ENCODE measurements around the gene PEX11A. TPM values are rescaled to one million over a fixed set of nuclear protein-coding genes. Genes with fewer than 3 reads are reported as not detected.

The PEX11A gene
- total and polyA plus RNA-seq, 8 donors = 4.4 to 10.1 (median 5.2) TPM

DNA sequence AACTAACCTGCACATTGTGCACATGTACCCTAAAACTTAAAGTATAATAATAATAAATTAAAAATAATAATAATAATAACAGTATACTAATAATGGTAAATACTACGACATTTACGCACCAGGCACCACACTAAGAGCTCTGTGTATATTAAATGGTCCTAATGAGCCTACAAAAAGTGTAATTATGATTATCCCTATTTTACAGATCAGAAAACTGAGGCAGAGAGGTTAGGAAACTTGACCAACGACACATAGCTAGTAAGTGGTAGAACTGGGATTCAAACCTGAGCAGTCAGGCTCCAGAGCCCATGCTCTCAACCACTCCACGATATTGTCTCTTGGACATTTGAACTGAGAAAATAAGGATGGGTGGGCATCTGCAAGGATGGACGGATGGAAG, 50.3 kb downstream of the PEX11A start:
- no peak for FAIRE-seq
- WGBS, 2 donors = 92 to 96% methylated on average over 5 of the region's 5 CpGs
- no peaks in the 10 kb centered on the region for H3K36me3 ChIP-seq

DNA sequence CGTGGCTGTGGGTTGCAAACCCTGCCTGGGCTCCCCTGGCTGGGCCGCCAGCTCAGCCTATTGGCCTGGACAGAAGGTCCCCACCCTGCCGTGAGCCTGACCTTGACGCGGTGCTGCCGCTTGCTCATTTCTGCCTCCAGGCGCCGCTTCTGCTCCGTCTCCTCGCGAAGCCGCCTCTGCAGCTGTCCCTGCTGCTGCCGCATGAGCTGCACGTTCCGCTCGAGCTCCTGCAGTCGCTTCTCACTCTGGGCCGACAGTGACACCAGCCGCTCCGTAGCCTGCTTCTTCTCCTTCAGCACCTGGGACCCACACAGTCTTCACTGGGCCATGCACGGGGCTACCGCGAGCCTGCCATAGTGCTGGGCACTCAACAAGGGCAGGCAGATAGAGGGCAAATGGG, 57.0 kb downstream of the PEX11A start:
- ATAC-seq (no peak), DNase-seq (no peak), FAIRE-seq (no peak)
- intact Hi-C loops (cut with DNase I) = no loop called here
- no peak overlapping the region for H3K4me3 ChIP-seq
- no peaks in the 10 kb centered on the region for H3K36me3 ChIP-seq
- H3K27ac ChIP-seq = no peak overlapping the region
- no peaks in the 10 kb centered on the region for H3K9me3 ChIP-seq
- TF ChIP-seq, protein P1, sequence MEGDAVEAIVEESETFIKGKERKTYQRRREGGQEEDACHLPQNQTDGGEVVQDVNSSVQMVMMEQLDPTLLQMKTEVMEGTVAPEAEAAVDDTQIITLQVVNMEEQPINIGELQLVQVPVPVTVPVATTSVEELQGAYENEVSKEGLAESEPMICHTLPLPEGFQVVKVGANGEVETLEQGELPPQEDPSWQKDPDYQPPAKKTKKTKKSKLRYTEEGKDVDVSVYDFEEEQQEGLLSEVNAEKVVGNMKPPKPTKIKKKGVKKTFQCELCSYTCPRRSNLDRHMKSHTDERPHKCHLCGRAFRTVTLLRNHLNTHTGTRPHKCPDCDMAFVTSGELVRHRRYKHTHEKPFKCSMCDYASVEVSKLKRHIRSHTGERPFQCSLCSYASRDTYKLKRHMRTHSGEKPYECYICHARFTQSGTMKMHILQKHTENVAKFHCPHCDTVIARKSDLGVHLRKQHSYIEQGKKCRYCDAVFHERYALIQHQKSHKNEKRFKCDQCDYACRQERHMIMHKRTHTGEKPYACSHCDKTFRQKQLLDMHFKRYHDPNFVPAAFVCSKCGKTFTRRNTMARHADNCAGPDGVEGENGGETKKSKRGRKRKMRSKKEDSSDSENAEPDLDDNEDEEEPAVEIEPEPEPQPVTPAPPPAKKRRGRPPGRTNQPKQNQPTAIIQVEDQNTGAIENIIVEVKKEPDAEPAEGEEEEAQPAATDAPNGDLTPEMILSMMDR (IDR thresholded peaks at IDR 0.05) = no peak
- H3K4me1 ChIP-seq = no peaks in the 10 kb centered on the region
- 93 to 95% methylated on average over 23 of the region's 23 CpGs for WGBS, 2 donors
- no peaks in the 10 kb centered on the region for H3K27me3 ChIP-seq

More for the DNA sequence above, 50.3 kb downstream of the PEX11A start:
- Histone ChIP-seq H3K9me3 (no peaks in the 10 kb centered on the region), H3K27me3 (no peaks in the 10 kb centered on the region), H3K4me3 (no peak overlapping the region), H3K27ac (no peak overlapping the region), H3K4me1 (no peaks in the 10 kb centered on the region)
- intact Hi-C loops (cut with DNase I) = no loop called here
- TF ChIP-seq, protein P1 (IDR thresholded peaks at IDR 0.05) = no peak
- no peak for ATAC-seq
- no peak for DNase-seq

DNA sequence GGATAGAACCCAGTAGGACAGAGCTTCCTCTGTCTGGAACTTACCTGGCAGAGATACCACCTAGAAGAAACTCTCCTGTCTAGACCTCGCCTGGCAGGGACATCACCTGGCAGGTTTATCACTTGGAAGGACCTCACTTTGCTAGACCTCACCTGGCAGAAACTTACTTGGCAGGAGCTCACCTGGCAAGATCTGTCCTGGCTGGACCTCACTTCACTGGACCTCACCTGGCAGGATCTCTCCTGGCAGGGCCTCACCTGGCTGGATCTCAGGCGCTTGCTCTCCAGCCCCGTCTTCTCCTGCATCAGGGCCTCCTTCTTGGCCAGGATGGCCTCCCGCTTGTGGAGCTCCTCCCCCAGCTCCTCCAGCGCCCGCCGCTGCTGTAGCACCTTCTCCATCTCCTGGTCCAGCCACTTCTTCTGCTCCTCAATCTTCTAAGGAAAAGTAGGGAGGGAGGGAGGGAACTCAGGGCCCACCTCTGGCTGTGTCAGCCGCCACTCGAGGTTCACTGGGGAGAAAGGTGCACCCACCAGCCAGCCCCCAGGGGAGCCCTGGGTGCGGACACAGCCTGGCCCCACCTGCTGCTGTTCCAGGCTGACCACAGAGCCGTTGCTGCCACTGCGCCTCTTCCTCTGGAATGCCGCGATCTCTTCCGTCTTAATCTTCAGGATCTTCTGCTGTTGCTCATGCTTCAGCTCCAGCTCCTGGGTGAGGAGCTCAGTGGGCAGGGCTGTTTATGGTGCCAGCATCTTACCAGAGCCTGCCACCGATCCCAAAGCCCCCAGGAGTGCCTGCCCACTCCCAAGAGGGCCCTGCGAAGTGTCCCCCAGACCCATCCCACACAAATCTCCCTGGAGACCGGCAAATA, 57.8 kb downstream of the PEX11A start:
- DNase-seq (no peak), ATAC-seq (no peak), FAIRE-seq (no peak)
- no peaks in the 10 kb centered on the region for H3K9me3 ChIP-seq
- 86 to 88% methylated on average over 18 of the region's 18 CpGs for WGBS, 2 donors
- no peaks in the 10 kb centered on the region for H3K27me3 ChIP-seq
- TF ChIP-seq, protein P1 (IDR thresholded peaks at IDR 0.05) = no peak
- no peak overlapping the region for H3K4me3 ChIP-seq
- H3K36me3 ChIP-seq = no peaks in the 10 kb centered on the region
- intact Hi-C loops (cut with DNase I) = no loop called here
- H3K27ac ChIP-seq = no peak overlapping the region
- H3K4me1 ChIP-seq = no peaks in the 10 kb centered on the region

DNA sequence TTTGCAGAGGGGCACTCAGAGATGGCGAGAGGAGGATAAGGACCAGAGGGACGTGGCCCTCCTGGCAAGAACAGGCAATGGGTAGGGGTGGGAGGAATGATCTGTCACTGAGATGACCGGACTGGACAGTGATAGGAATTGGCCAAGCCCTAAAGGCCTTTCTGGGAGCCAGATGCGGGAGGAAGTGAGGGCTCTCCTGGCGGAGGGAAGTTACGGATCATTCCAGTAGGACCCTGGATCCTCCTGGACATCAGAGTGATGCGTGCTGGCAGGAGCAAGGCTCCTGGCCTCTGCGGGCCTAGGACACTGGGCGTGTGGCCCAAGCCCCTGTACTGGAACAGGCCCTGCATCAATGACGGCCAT, 58.7 kb downstream of the PEX11A start:
- ATAC-seq (no peak), FAIRE-seq (no peak), DNase-seq (no peak)
- Histone ChIP-seq H3K36me3 (no peaks in the 10 kb centered on the region), H3K4me3 (no peak overlapping the region), H3K27me3 (no peaks in the 10 kb centered on the region), H3K4me1 (no peaks in the 10 kb centered on the region), H3K27ac (no peak overlapping the region), H3K9me3 (no peaks in the 10 kb centered on the region)
- 82 to 86% methylated on average over 10 of the region's 10 CpGs for WGBS, 2 donors
- intact Hi-C loops (cut with DNase I) = no loop called here
- TF ChIP-seq, protein P1 (IDR thresholded peaks at IDR 0.05) = no peak

Other genes with a start within 250 kb of the PEX11A start
- under 1 TPM; 0.12 to 0.92 (median 0.78) TPM for gene RHCG, start 194.2 kb downstream of the PEX11A start, total RNA-seq
- under 1 TPM; 0.57 to 0.68 TPM for gene RHCG, start 194.2 kb downstream of the PEX11A start, polyA plus RNA-seq
- gene TICRR, start 115.3 kb downstream of the PEX11A start, total RNA-seq = under 1 TPM in 4 of 6 donors, not detected in 2; 0.03 to 0.18 (median 0.14) TPM
- gene TICRR, start 115.3 kb downstream of the PEX11A start, polyA plus RNA-seq = under 1 TPM in 1 of 2 donors, not detected in 1; 0.04 TPM
- gene KIF7, start 35.3 kb downstream of the PEX11A start, total RNA-seq = 1 to 10 TPM in 1 of 6 donors, under 1 TPM in 5; 0.43 to 1.5 (median 0.63) TPM
- 1 to 10 TPM in 1 of 2 donors, under 1 TPM in 1; 0.66 to 1.3 TPM for gene KIF7, start 35.3 kb downstream of the PEX11A start, polyA plus RNA-seq
- 10 to 100 TPM in 1 of 6 donors, 1 to 10 TPM in 2, under 1 TPM in 3; 0.47 to 21.2 (median 1.6) TPM for gene PLIN1, start 11.4 kb downstream of the PEX11A start, total RNA-seq
- 10 to 100 TPM in 1 of 2 donors, 1 to 10 TPM in 1; 4.1 to 19.0 TPM for gene PLIN1, start 11.4 kb downstream of the PEX11A start, polyA plus RNA-seq
- gene WDR93, start 57 bp upstream of the PEX11A start, total RNA-seq = under 1 TPM in 5 of 6 donors, not detected in 1; 0.09 to 0.31 (median 0.15) TPM
- gene WDR93, start 57 bp upstream of the PEX11A start, polyA plus RNA-seq = under 1 TPM; 0.11 to 0.92 TPM
- gene MESP1, start 60.5 kb upstream of the PEX11A start, total RNA-seq = 1 to 10 TPM; 1.5 to 4.0 (median 2.4) TPM
- gene MESP1, start 60.5 kb upstream of the PEX11A start, polyA plus RNA-seq = 1 to 10 TPM; 1.1 to 2.1 TPM
- gene MESP2, start 85.6 kb upstream of the PEX11A start, total RNA-seq = under 1 TPM in 4 of 6 donors, not detected in 2; 0.16 to 0.46 (median 0.30) TPM
- gene MESP2, start 85.6 kb upstream of the PEX11A start, polyA plus RNA-seq = under 1 TPM in 1 of 2 donors, not detected in 1; 0.12 TPM
- gene ANPEP, start 124.1 kb upstream of the PEX11A start, total RNA-seq = 1,000 to 10,000 TPM in 2 of 6 donors, 100 to 1,000 TPM in 4; 401 to 1,207 (median 921) TPM
- 100 to 1,000 TPM; 388 to 524 TPM for gene ANPEP, start 124.1 kb upstream of the PEX11A start, polyA plus RNA-seq
- gene AP3S2, start 203.2 kb upstream of the PEX11A start, total RNA-seq = 10 to 100 TPM; 15.7 to 25.2 (median 21.2) TPM
- 10 to 100 TPM; 11.0 to 16.6 TPM for gene AP3S2, start 203.2 kb upstream of the PEX11A start, polyA plus RNA-seq
- gene ARPIN, start 222.2 kb upstream of the PEX11A start, total RNA-seq = 10 to 100 TPM; 26.2 to 49.8 (median 33.0) TPM
- gene ARPIN, start 222.2 kb upstream of the PEX11A start, polyA plus RNA-seq = 10 to 100 TPM; 12.6 to 21.6 TPM